Stimulated activated CD8-positive, alpha-beta memory T cell treated with anti-CD3 and anti-CD28 coated beads, Interleukin-15, amount 100 ng/mL, for 1 hour (primary cell): ENCODE data around the gene LEKR1.

Experiments
- DNase-seq: peaks from one replicate; pipeline ENCODE4 v3.0.0-alpha.2; 2020; ENCODE audit warnings: low read depth

The LEKR1 gene

GRCh38 chr3:156978481-156978961, 152.4 kb downstream of the LEKR1 start:
- DNase-seq = no peak

- no peak for DNase-seq
Observed at GRCh38 chr3:156981005-156981404, 154.9 kb downstream of the LEKR1 start.

- no peak for DNase-seq
Observed at GRCh38 chr3:156983559-156983958, 157.4 kb downstream of the LEKR1 start.

GRCh38 chr3:156985711-156986110, 159.6 kb downstream of the LEKR1 start:
- no peak for DNase-seq

- DNase-seq = no peak
Observed at GRCh38 chr3:156987946-156988345, 161.8 kb downstream of the LEKR1 start.

GRCh38 chr3:156997351-156997750, 171.2 kb downstream of the LEKR1 start:
- DNase-seq = no peak

- DNase-seq = no peak
Observed at GRCh38 chr3:157001221-157001957, 175.2 kb downstream of the LEKR1 start.

- no peak for DNase-seq
Observed at GRCh38 chr3:157021679-157022078, 195.5 kb downstream of the LEKR1 start.

GRCh38 chr3:157023226-157023625, 197.1 kb downstream of the LEKR1 start:
- no peak for DNase-seq

- no peak for DNase-seq
Observed at GRCh38 chr3:157026091-157026490, 199.9 kb downstream of the LEKR1 start.

GRCh38 chr3:157027861-157028745, 201.9 kb downstream of the LEKR1 start:
- no peak for DNase-seq

- DNase-seq = no peak
Observed at GRCh38 chr3:157029365-157029790, 203.2 kb downstream of the LEKR1 start.

GRCh38 chr3:157030712-157031111, 204.6 kb downstream of the LEKR1 start:
- no peak for DNase-seq

- no peak for DNase-seq
Observed at GRCh38 chr3:157033001-157033400, 206.8 kb downstream of the LEKR1 start.

- no peak for DNase-seq
Observed at GRCh38 chr3:157040456-157040855, 214.3 kb downstream of the LEKR1 start.

GRCh38 chr3:157042226-157042625, 216.1 kb downstream of the LEKR1 start:
- DNase-seq = no peak

GRCh38 chr3:157043771-157044170, 217.6 kb downstream of the LEKR1 start:
- DNase-seq = no peak

- DNase-seq = no peak
Observed at GRCh38 chr3:157045238-157045850, 219.2 kb downstream of the LEKR1 start.

- DNase-seq = no peak
Observed at GRCh38 chr3:157046520-157046919, 220.4 kb downstream of the LEKR1 start.

- DNase-seq = no peak
Observed at GRCh38 chr3:157051055-157051454, 224.9 kb downstream of the LEKR1 start.

GRCh38 chr3:157051591-157051990, 225.4 kb downstream of the LEKR1 start:
- no peak for DNase-seq

GRCh38 chr3:157056035-157056434, 229.9 kb downstream of the LEKR1 start:
- no peak for DNase-seq
